Stimulated activated CD8-positive, alpha-beta memory T cell treated with anti-CD3 and anti-CD28 coated beads, Interleukin-12 subunit alpha, Interleukin-12 subunit beta, amount 100 ng/mL, for 24 hours (primary cell): ENCODE data around the gene SLC44A2.

Experiments used
- DNase-seq: peaks from one replicate; pipeline ENCODE4 v3.0.0-alpha.2; 2020; ENCODE audit errors: extremely low read depth

SLC44A2 gene

GRCh38 chr19:10615429-10616023, 9.8 kb upstream of the SLC44A2 start:
- no peak for DNase-seq

DNA sequence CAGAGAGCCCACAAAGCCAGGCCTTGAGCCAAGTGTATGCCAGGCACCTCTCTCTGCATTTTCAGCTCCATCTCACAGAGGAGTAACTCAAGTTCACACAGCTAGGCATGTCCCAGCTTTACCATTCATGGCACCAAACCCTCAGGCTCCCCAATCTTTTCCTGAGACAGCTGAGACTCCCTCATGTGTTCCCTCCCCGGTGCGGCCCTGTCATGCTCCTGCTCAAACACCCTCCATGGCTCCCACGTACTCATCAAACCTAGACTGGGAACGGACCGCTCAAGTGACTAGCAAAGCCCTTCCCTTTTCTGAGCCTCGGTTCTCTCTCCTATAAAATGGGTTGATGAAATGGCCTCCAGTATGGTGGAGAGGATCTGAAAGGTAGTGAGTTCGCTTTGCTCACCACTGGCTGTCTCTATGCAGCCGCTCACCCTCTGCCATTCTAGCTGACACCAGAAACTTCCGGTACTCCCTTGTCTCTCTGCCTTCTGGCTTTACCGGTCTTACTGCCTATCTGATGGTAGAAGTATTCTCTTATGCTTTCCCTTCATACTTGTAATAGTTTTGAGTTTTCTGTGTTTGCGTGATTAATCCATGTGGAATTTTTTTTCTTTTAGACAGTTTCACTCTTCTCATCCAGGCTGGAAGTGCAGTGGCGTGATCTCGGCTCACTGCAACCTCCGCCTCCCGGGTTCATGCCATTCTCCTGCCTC, 7.8 kb upstream of the SLC44A2 start:
- DNase-seq: no peak

- DNase-seq: no peak
Observed at GRCh38 chr19:10618846-10619245, 6.5 kb upstream of the SLC44A2 start.

- no peak for DNase-seq
Observed at GRCh38 chr19:10620786-10621185, 4.6 kb upstream of the SLC44A2 start.

GRCh38 chr19:10621966-10622365, 3.4 kb upstream of the SLC44A2 start:
- no peak for DNase-seq

- no peak for DNase-seq
Observed at GRCh38 chr19:10624585-10624984, 768 bp upstream of the SLC44A2 start.

GRCh38 chr19:10625762-10626138, 397 bp downstream of the SLC44A2 start:
- no peak for DNase-seq

DNA sequence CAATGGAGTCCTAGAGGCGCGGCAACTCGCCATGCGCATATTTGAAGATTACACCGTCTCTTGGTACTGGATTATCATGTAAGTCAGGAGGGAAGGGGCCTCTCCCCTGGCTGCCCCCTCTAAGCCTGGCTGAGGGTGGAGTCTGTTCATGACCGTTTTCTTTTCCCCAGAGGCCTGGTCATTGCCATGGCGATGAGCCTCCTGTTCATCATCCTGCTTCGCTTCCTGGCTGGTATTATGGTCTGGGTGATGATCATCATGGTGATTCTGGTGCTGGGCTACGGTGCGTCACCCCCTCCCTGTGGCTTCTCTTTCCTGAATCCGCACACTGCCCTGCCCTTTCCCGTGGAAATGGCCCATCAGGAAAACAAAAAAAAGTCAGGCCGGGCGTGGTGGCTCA, 6.5 kb downstream of the SLC44A2 start:
- DNase-seq: no peak

GRCh38 chr19:10634430-10634829, 9.1 kb downstream of the SLC44A2 start:
- DNase-seq: no peak

DNA sequence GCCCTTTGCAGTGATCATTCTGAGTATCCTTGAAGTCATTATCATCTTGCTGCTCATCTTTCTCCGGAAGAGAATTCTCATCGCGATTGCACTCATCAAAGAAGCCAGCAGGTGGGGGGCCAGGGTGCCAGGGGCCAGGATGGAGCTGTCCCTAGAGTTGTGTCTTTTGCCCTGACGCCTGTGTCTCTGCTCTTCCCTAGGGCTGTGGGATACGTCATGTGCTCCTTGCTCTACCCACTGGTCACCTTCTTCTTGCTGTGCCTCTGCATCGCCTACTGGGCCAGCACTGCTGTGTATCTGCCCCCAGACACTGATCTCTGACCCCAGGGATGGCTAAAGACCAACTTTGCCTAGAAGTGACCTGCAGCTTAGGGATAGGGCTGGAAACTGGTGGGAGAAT, 9.6 kb downstream of the SLC44A2 start:
- no peak for DNase-seq

DNA sequence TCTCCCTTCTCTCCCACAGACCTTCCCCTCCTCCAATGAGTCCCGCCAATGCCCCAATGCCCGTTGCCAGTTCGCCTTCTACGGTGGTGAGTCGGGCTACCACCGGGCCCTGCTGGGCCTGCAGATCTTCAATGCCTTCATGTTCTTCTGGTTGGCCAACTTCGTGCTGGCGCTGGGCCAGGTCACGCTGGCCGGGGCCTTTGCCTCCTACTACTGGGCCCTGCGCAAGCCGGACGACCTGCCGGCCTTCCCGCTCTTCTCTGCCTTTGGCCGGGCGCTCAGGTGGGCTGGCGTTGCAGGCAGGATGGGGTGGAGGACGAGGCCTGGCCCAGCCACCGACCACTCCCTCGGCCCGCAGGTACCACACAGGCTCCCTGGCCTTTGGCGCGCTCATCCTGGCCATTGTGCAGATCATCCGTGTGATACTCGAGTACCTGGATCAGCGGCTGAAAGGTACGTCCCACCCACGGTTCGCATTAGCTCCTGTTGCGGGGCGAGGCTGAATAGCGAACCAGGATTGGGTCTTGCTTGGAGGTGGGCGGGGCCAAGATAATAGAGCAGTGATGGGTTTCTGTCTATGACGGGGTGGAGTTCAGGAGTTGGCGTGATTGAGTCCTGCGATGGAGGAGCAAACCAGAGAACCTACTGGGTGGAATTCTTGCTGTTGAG, 11.1 kb downstream of the SLC44A2 start:
- DNase-seq: no peak

DNA sequence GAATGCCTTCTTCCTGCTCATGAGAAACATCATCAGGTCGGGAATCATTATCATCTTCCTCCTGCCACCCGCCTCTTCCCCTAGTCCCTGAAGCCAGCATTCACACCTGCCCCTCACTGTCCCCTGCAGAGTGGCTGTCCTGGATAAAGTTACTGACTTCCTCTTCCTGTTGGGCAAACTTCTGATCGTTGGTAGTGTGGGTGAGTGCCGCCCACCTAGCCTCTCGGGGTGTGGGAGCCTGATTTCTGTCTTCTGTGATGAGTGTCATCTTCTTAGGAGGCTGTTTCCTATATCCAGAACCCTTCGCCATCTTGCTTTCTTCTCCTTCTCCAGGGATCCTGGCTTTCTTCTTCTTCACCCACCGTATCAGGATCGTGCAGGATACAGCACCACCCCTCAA, 12.5 kb downstream of the SLC44A2 start:
- DNase-seq: no peak

DNA sequence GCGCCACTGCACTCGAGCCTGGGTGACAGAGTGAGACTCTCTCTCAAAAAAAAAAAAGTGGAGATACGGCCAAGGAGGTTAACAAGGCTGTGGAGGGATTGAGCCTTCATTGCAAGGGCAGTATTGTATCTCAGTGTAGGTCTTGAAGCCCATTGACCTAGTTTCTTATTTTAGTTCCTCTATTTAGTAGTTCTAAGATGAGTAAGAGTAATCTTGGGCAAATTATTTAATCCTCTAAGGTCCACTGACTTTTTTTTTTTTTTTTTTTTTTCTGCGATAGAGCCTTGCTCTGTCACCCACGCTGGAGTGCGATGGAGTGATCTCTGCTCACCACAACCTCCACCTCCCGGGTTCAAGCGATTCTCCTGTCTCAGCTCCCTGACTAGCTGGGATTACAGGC, 14.5 kb downstream of the SLC44A2 start:
- DNase-seq: no peak

DNA sequence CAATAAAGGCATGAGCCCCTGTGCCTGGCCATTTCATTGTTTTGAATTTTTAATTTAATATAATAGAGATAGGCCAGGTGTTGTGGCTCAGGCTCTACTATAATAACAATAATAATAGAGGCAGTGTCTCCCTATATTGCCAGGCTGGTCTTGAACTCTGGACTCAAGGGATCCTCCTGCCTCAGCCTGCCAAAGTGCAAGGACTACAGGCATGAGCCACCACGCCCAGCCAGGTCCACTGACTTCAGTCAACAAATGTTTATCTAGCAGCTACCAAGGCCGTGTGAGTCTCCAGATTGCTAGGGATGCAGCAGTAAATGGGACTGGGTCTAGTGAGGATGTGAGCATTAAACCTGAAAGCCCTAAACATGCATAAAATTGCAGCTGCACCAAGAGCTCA, 15.0 kb downstream of the SLC44A2 start:
- no peak for DNase-seq

GRCh38 chr19:10641248-10641647, 15.9 kb downstream of the SLC44A2 start:
- no peak for DNase-seq

- no peak for DNase-seq
Observed at GRCh38 chr19:10642473-10643171, 17.3 kb downstream of the SLC44A2 start.

DNA sequence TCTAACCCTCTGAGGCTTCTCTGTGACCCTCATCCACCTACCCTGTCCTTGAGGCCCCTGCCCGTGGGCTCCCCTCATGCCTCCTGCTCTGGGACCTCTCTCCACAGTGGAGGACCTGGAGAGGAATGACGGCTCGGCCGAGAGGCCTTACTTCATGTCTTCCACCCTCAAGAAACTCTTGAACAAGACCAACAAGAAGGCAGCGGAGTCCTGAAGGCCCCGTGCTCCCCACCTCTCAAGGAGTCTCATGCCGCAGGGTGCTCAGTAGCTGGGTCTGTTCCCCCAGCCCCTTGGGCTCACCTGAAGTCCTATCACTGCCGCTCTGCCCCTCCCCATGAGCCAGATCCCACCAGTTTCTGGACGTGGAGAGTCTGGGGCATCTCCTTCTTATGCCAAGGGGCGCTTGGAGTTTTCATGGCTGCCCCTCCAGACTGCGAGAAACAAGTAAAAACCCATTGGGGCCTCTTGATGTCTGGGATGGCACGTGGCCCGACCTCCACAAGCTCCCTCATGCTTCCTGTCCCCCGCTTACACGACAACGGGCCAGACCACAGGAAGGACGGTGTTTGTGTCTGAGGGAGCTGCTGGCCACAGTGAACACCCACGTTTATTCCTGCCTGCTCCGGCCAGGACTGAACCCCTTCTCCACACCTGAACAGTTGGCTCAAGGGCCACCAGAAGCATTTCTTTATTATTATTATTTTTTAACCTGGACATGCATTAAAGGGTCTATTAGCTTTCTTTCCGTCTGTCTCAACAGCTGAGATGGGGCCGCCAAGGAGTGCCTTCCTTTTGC, 18.0 kb downstream of the SLC44A2 start:
- no peak for DNase-seq

GRCh38 chr19:10643968-10644259, 18.6 kb downstream of the SLC44A2 start:
- DNase-seq: no peak

- DNase-seq: peak; percentile 68
Observed at GRCh38 chr19:10644260-10645007, 19.1 kb downstream of the SLC44A2 start.

DNA sequence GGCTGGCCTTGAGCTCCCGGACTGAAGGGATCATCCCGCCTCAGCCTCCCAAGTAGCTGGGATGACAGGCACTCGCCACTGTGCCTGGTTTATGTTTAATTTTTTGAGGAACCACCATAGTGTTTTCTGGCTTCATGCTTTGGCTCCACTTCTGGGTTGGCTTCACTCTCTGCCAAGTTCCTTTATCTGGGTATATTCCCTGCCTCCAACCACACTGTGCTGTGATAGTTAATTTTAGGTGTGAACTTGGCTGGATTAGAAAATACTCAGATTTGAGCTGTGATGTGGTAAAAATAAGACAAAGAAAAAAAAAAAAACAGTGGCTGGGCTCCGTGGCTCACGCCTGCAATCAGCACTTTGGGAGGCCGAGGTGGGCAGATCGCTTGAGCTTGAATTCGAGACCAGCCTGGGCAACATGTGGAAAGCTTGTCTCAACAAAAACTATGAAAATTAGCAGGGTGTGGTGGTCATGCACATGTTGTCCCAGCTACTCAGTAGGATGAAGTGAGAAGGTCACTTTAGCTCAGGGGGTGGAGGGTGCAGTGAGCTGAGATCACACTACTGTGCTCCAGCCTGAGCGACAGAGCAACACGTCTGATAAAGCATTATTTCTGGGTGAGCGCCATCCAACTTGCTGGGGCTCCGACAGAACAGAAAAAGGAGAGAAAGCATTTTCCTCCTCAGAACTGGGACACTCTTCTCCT, 21.3 kb downstream of the SLC44A2 start:
- no peak for DNase-seq

DNA sequence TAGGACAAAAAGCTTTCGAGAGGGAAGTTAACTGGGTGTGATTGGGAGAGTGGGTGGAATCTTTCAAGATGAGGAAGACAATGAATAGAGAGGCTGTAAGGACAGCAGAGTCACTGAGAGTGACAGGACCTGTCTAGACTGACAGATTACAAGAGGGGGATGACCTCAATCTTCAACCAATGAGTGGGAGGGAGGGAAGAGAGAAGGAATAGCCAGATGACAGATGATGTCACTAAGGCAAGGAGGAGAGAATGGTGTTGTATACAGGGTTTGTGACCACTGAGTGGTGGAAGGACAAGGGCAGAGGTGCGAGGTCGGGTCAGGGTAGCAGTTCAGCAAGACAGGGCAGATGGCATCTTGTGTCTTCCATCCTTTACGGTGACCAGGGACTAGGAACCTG, 23.0 kb downstream of the SLC44A2 start:
- DNase-seq: no peak
